ENCODE results near the gene WDFY2. TPM values are rescaled to one million over a fixed set of nuclear protein-coding genes. Genes with fewer than 3 reads are reported as not detected.

WDFY2 gene
- total and polyA plus RNA-seq, 4 donors, result 3.4 to 10.5 (median 5.8) TPM

- no peak for DNase-seq (ENCODE audit: low spot score)
- no peaks in the 10 kb centered on the region for H3K36me3 ChIP-seq (ENCODE audit: control insufficient read depth in 4 of 4, insufficient read depth in 3 of 4, low read depth in 1 of 4, low read length in 3 of 4)
- H3K4me3 ChIP-seq (ENCODE audit: low read depth in 1 of 3, low read length in 3 of 3), result no peak overlapping the region
- WGBS, result 85% methylated on average over 3 of the region's 3 CpGs
- TF ChIP-seq HNF4G (IDR thresholded peaks at IDR 0.05) (no peak), GABPA (IDR thresholded peaks at IDR 0.05 in 1 of 2, conservative IDR thresholded peaks at IDR 0.05 in 1 of 2) (no peak), JUND (IDR thresholded peaks at IDR 0.05) (no peak), REST (IDR thresholded peaks at IDR 0.05) (no peak), NR2F2 (IDR thresholded peaks at IDR 0.05) (no peak), FOXA1 (IDR thresholded peaks at IDR 0.05) (no peak), EGR1 (IDR thresholded peaks at IDR 0.05; ENCODE audit: low read depth in 2 of 2) (no peak), TAF1 (conservative IDR thresholded peaks at IDR 0.05) (no peak), FOXA2 (IDR thresholded peaks at IDR 0.05) (no peak), YY1 (IDR thresholded peaks at IDR 0.05) (no peak), ATF3 (IDR thresholded peaks at IDR 0.05) (no peak), SP1 (IDR thresholded peaks at IDR 0.05) (no peak), ZBTB33 (IDR thresholded peaks at IDR 0.05) (no peak), CTCF (IDR thresholded peaks at IDR 0.05; ENCODE audit: low read depth, low read length, missing input control) (no peak), RAD21 (IDR thresholded peaks at IDR 0.05) (no peak)
- peaks cover 6 to 18% (median 10%) of the 10 kb centered on the region in 4 donors for H3K4me1 ChIP-seq (ENCODE audit: control insufficient read depth in 4 of 4, insufficient read depth in 4 of 4, low read length in 3 of 4)
- H3K27ac ChIP-seq (ENCODE audit: low read depth in 1 of 2, low read length in 2 of 2), result no peak overlapping the region
- no peaks in the 10 kb centered on the region for H3K27me3 ChIP-seq (ENCODE audit: control insufficient read depth in 4 of 4, insufficient read depth in 4 of 4, low read length in 3 of 4)
- no peaks in the 10 kb centered on the region for H3K9me3 ChIP-seq (ENCODE audit: control insufficient read depth in 4 of 4, low read length in 3 of 4)
- H3K9ac ChIP-seq (ENCODE audit: low read depth in 1 of 2, low read length in 2 of 2), result no peak overlapping the region
Observed at GRCh38 chr13:51632591-51633362, 48.5 kb downstream of the WDFY2 start.
